Fibroblast of the aortic adventitia (primary cell): ENCODE data around the gene ABL1. TPM values are rescaled to one million over a fixed set of nuclear protein-coding genes. Genes with fewer than 3 reads are reported as not detected.
A peak's percentile ranks its signal among the peaks of the same experiment; 100 is the strongest.
"Not testable (repeated sequence)": the region's sequence is repeated elsewhere in the genome, so short reads cannot be mapped to it uniquely, and the experiment has no call there.

ENCODE experiments used
- DNase-seq: peaks from one replicate; pipeline ENCODE4 v3.0.0-alpha.2; 2010; ENCODE audit warnings: low read depth
- H3K4me3 ChIP-seq: 2 replicates; pipeline ENCODE4 v1.5.1; 2011; ENCODE audit warnings: low read depth, mild to moderate bottlenecking, control low read depth, low read length, moderate library complexity
- CTCF ChIP-seq: IDR thresholded peaks from 2 replicates; pipeline ENCODE4 v1.5.1; 2011; ENCODE audit warnings: mild to moderate bottlenecking, low read length, control low read depth, inconsistent platforms; ENCODE audit not compliant: insufficient read depth
- total RNA-seq: library from RNA; depleted of rRNA; stranded (reverse); fragments of >200 nt; gene quantifications from 2 replicates; pipeline ENCODE4 v1.2.3, GENCODE V29; 2012; ENCODE audit warnings: low replicate concordance

Gene ABL1
- total RNA-seq, 1 donor = 73.3 TPM

DNA sequence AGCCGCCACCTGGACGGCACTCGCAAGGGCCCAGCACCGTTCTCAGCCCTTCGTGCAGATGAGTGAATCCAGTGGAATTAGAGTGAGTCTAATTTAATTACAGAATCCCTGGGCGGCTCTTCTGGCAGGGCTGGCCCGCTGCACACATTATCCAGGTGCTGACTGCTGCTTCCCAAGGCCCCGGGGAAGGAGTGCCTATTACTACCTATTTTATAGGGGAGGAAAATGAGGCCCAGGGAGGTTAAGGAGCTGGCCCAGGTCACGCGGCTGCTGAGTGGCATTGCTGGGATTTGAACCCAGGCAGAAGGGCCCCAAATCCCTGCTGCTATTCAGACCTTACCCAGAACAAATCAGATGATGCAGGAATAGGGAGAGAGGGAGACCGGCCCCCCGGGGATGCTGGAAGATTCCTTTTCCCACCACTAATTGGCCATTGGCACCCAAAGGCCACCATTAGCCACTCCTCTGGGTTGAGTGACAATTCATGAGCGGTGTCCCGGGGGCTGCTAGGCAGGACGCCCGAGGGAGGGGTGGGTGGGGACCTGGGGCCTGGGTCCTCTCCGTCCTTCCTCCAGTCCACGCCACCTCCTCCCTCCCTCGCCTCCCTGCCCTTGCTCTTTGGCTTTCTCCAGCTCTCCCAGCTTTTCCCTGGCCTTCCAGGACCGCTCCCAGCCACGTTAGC is 71.8 kb downstream of the ABL1 start:
- no peak for TF ChIP-seq CTCF
- DNase-seq = no peak
- no peak overlapping the region for H3K4me3 ChIP-seq

- no peak for TF ChIP-seq CTCF
- DNase-seq = no peak
Observed at GRCh38 chr9:130908146-130908877, 73.3 kb downstream of the ABL1 start.

DNA sequence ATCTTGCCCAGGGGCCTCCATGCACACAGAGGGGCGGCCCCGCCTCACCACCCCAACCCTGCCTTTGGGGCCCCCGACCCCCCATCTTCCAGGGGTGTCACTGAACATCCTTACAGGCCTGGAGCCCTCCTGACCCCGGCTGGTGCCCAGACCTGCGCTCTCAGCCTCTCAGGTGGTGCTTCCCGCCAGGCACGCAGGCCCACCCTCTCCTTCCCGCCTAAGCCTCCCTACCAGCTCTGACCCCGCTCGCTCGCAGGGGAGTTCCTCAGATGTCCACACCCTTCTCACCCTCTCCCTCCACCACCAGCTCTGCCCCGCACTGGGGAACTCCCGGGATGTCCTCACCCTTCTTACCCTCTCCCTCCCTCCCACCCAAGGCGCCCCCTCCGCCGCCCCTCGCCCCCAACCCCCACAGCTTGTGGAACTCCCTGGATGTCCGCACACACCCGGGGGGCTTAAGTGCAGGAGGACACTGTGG is 73.9 kb downstream of the ABL1 start:
- H3K4me3 ChIP-seq = no peak overlapping the region
- no peak for DNase-seq
- no peak for TF ChIP-seq CTCF

More at GRCh38 chr9:130908146-130908877, 73.3 kb downstream of the ABL1 start:
- no peak overlapping the region for H3K4me3 ChIP-seq

DNA sequence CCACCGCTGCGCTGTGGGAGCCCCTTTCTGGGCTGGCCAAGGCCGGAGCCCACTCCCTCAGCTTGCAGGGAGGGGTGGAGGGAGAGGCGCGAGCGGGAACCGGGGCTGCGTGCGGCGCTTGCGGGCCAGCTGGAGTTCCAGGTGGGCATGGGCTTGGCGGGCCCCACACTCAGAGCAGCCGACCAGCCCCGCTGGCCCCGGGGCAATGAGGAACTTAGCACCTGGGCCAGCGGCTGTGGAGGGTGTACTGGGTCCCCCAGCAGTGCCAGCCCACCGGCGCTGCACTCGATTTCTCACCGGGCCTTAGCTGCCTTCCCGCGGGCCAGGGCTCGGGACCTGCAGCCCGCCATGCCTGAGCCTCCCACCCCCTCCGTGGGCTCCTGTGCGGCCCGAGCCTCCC is 75.0 kb downstream of the ABL1 start:
- H3K4me3 ChIP-seq, DNase-seq: not testable (repeated sequence)

DNA sequence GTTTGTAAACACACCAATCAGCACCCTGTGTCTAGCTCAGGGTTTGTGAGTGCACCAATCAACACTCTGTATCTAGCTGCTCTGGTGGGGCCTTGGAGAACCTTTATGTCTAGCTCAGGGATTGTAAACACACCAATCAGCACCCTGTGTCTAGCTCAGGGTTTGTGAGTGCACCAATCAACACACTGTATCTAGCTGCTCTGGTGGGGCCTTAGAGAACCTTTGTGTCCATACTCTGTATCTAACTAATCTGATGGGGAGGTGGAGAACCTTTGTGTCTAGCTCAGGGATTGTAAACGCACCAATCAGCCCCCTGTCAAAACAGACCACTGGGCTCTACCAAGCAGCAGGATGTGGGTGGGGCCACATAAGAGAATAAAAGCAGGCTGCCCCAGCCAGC is 75.6 kb downstream of the ABL1 start:
- DNase-seq, H3K4me3 ChIP-seq: not testable (repeated sequence)

DNA sequence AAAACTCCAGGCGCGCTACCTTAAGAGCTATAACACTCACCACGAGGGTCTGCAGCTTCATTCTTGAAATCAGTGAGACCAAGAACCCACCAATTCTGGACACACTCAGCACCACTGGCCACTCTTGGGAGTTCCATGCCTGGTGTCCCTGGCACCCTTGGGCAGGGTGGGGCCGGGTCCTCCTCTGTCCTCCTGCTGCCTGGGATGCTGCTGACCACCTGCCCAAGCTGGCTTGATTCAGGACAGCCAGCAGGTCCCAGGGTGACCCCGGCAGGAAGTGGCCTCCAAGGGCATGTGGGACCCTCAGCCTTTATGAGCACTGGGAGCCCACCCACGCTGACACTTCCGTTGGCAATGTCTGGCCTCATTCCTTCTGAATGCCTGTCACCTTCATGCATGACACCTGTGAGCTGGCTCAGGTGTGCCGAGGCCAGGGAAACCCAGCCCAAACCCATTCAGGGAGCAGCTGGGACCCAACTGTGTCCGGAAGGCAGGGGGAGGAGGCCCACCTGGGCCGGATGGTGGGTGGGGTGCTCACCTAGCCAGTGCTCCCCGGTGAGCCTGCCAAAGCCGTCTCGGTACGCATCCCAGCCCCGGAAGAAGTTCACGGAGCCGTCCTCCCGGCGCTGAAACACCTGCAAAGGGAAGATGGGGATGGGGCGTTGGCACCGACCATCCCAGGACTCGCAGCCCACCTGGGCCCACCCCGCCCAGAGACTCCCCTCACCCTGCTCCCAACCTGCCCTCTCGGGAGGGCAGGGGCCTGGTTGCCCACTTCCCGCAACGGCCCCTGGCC is 76.4 kb downstream of the ABL1 start:
- no peak for TF ChIP-seq CTCF
- DNase-seq = no peak
- no peak overlapping the region for H3K4me3 ChIP-seq

DNA sequence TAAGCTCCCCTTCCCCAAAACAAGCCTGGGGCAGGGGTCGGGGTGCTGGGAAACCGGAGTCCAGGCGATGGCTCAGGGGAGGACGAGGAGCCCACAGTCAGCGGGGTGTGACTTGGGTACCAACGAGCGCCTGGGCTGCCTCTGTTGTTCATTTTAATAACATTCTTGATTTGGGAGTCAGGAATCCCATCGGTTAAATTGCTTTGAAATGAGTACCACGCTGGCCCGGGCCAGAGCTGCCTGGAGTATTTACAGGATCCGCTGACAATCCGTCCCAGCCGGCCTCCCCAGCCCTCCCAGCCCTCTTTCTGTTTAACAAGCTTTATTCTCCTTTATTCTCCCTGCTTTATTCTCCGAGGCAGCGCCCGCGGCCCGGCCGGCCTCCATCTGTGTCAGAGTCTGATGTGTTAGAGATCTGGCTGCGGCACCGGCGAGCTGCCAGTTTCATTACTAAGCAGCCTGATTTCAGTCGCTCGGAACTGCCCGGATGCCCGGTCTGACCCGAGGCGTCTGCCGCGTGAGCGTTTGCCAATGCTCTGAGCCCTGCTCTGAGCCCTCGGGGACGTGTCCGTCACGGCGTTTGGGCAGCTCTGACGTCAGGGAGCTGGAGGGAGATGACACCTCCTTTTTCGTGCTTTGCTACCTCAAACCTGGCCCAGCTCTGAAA is 78.0 kb downstream of the ABL1 start:
- TF ChIP-seq CTCF = no peak
- peak; percentile 64 for DNase-seq
- H3K4me3 ChIP-seq = no peak overlapping the region
